Activated CD8-positive, alpha-beta memory T cell treated with anti-CD3 and anti-CD28 coated beads, Interleukin-2, amount 50 U/mL, for 24 hours (primary cell): ENCODE results near the gene MAX.
"Not testable (repeated sequence)": the region's sequence is repeated elsewhere in the genome, so short reads cannot be mapped to it uniquely, and the experiment has no call there.

Experiments used
- DNase-seq: peaks from one replicate; pipeline ENCODE4 v3.0.0-alpha.2; 2020; ENCODE audit errors: extremely low read depth

MAX gene

DNA sequence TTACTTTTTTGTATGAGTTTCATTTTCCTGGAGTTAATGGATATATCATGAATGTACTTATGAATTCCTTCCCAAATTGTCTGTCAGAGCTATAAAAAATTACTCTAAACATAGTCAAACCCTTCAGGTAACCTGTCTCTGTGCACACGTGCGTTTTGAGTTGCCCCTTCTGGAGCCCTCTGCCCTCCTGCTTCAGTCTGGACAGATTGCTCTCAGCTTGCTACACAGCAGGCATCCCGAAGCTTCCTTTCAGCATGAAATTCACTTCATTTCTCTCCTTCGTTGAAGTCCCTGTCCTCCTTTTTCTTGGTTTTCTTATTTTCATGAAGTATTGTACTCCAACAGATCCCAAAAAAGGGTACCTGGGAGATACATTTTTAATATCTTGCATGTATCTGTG lies 68.3 kb downstream of the MAX start:
- DNase-seq: no peak

DNA sequence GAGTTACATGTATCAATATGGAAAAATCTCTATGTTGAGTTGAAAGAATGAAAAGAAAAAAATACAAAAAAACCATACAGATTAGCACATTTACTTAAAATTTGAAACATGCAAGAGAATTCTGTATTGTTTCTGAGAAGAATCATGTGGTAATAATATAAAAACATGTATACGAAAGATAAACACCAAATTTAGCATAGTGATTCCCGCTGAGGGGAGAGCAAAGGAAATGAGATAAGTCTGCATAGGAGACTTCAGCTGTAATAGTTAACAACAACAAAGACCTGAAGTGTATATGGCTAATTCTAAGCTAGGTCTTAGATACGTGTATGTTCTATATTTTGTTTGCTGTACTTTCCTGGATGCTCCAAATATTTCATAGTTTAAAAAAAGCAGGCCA lies 69.1 kb downstream of the MAX start:
- DNase-seq: no peak

DNA sequence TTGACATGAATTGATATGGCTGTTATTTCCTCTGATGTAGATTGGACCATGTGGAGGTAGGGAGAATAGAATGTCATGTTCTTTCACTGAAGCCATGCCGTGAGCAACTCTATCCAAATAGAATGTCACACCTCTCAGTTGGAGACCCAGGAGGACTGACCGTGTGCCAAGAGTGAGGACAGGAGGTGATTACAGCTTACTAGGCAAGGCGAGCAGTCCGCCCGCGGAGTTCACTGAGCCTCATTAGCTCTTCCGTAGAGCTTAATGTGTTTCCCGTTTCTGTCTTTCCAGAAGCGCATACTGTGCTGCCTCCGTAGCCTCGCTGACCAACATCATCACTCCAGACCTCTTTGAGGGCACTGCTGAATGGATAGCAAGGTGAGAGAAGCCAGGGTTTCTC lies 70.0 kb downstream of the MAX start:
- no peak for DNase-seq

DNA sequence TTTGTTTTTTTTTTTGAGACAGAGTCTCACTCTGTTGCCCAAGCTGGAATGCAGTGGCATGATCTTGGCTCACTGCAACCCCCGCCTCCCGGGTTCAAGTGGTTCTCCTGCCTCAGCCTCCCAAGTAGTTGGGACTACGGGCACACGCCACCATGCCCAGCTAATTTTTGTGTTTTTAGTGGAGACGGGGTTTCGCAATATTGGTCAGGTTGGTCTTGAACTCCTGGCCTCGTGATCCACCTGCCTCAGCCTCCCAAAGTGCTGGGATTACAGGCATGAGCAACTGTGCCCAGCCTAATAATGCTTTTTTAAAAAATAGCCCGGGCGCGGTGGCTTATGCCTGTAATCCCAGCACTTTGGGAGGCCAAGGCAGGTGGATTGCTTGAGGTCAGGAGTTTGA lies 71.0 kb downstream of the MAX start:
- DNase-seq: not testable (repeated sequence)

DNA sequence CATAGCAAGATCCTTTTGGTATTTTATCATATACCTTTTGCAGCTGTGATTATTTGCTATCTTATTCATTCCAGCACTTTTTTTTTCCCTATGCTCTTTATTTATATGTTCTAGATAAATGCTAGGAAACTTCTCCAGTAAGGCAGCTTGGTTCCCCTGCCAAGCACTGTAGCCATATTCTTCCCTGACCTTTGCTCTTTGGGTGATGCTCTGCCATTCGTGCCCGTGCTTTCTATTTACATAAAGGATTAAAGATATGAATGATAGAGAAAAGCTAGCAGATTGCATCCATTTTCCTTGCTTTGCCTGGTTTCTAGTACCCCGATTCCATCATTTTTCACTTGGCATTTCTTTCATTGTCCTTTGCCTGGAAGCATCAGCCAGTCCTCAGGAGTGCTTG lies 73.4 kb downstream of the MAX start:
- no peak for DNase-seq

DNA sequence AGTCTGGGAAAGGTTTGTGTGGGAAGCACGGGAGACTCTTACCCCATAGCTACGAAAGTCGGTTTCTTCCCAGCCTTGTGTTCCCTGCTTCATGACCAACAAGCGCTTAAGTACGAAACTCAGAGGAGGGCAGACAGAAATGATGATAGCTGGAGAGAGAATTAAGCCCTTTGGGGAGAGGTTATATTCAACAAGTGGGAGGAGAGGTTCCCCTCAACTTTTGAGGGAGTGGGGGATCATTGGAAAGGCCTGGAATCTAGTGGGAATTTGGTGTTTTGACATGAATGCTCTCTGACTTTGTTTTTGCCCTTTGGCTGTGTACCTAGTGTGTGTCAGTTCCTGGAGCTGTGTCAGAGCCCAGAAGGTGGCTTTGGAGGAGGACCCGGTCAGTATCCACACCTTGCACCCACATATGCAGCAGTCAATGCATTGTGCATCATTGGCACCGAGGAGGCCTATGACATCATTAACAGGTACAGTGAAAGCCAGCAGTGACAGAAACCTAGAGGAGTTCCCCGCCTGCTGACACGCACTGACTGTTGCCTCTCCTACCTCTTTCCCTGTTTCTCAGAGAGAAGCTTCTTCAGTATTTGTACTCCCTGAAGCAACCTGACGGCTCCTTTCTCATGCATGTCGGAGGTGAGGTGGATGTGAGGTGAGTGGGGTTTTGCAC lies 75.1 kb downstream of the MAX start:
- DNase-seq: no peak

DNA sequence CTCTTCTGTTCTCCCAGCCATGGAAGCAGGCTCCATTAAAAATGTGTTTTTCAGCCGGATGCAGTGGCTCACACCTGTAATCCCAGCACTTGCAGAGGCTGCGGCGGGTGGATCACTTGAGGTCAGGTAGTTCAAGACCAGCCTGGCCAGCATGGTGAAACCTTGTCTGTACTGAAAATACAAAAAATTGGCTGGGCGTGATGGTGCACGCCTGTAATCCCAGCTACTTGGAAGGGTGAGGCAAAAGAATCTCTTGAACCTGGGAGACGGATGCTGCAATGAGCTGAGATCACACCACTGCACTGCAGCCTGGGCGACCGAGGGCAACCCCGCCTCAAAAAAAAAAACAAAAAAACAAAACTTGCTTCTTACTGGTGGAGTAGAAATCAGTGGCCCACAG lies 75.8 kb downstream of the MAX start:
- DNase-seq: no peak

DNA sequence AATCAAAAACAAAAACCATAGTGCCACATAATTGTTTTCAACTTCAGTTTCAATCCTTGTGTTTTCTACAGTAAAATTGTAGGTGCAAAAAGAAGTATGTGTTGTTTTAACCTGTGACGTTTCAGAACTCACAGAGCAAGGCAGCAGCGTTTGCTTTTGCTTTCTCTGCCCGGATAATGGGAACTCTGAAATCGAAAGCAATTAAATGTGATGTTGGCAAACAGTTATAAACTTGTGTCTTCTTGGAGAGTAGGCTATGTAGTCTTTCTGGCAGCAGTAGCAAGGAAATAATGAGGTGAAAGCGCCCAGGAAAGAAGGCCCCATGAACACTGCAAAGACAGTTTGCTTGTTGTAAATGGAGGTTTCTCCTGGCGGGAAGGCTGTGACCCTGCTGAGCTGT lies 76.5 kb downstream of the MAX start:
- DNase-seq: no peak
